AG04450 (cell line): ENCODE results near the gene NOL3. TPM values are rescaled to one million over a fixed set of nuclear protein-coding genes. Genes with fewer than 3 reads are reported as not detected.

Experiments used
- CTCF ChIA-PET: fragments of 300-600, 350-600 bp; formaldehyde crosslinking; extraction: SDS; loops from one replicate; lab custom pipeline; 2022; ENCODE audit warnings: antibody characterized with exemption, inconsistent platforms; lab: Charles Lee
- POLR2A ChIA-PET: fragments of 350-600 bp; formaldehyde crosslinking; extraction: SDS; loops from one replicate; lab custom pipeline; 2021; ENCODE audit warnings: antibody characterized with exemption, inconsistent platforms; lab: Yijun Ruan, JAX
- DNase-seq: peaks from one replicate; pipeline ENCODE4 v3.0.0-alpha.2; 2011; ENCODE audit warnings: low read depth, low spot score
- H3K27ac ChIP-seq: one replicate; pipeline ENCODE4 v1.5.1; 2012; ENCODE audit warnings: low read depth, low read length, control low read depth
- H3K27me3 ChIP-seq: one replicate; pipeline ENCODE4 v1.6.0; 2012; ENCODE audit warnings: low read length; ENCODE audit not compliant: control insufficient read depth, insufficient read depth
- H3K4me3 ChIP-seq: 2 replicates; pipeline ENCODE4 v1.5.1; 2011; ENCODE audit warnings: mild to moderate bottlenecking, low read depth, low read length, control low read depth
- H3K9me3 ChIP-seq: 2 replicates; pipeline ENCODE4 v1.5.1; 2012; ENCODE audit warnings: low read length; ENCODE audit not compliant: control insufficient read depth, insufficient read depth
- polyA plus RNA-seq: library from polyadenylated mRNA; depleted of rRNA; stranded (reverse); fragments of >200 nt; gene quantifications from 2 replicates; pipeline ENCODE4 v1.2.3, GENCODE V29; 2011
- TF ChIP-seq, protein P1 (sequence below): IDR thresholded peaks from 2 replicates; pipeline ENCODE4 v1.5.1; 2011; ENCODE audit warnings: low read depth, low read length, control low read depth, inconsistent platforms

Gene NOL3
- polyA plus RNA-seq, 1 experiment: 8.2 TPM

DNA sequence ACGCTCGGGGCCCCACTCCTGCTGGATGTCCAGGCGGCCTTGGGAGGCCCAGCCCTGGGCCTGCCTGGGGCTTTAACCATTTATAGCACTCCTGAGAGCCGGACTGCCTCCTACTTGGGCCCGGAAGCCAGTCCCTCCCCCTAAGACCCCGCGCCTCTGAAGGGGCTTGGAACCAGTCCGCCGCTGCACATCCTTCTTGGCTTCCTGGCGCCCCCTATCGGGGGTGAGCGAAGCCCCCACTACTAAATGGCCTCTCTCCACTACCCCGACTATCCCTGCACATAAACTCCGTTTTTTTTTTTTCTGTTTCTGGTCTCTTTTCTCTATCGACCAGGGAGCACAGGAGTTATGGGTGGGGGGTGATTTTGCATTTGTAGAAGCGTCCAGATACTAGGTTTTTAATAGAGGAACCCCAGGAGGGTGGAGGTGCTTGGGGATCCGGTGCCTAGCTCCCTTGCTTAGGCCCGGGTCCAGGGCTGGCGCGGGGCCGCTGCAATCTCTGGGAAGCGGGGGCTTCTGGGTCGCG, 633 bp upstream of the NOL3 start:
- ChIA-PET CTCF (interaction anchor here (0.6 to 1.2 kb wide), 4 partner anchors 10 to 279 kb away, joined by 3 to 4 read pairs (median 4); no protein-coding TSS in a partner anchor), POLR2A (interaction anchor here (1.2 to 1.9 kb wide), 4 partner anchors 10 to 16 kb away, joined by 3 to 10 read pairs (median 7); partner anchors contain the start of genes FBXL8 and TRADD)
- peak overlapping the region; percentile 58 for H3K4me3 ChIP-seq
- no peak for DNase-seq
- TF ChIP-seq, protein P1, sequence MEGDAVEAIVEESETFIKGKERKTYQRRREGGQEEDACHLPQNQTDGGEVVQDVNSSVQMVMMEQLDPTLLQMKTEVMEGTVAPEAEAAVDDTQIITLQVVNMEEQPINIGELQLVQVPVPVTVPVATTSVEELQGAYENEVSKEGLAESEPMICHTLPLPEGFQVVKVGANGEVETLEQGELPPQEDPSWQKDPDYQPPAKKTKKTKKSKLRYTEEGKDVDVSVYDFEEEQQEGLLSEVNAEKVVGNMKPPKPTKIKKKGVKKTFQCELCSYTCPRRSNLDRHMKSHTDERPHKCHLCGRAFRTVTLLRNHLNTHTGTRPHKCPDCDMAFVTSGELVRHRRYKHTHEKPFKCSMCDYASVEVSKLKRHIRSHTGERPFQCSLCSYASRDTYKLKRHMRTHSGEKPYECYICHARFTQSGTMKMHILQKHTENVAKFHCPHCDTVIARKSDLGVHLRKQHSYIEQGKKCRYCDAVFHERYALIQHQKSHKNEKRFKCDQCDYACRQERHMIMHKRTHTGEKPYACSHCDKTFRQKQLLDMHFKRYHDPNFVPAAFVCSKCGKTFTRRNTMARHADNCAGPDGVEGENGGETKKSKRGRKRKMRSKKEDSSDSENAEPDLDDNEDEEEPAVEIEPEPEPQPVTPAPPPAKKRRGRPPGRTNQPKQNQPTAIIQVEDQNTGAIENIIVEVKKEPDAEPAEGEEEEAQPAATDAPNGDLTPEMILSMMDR: peak; percentile 65
- peaks cover 31% of the 10 kb centered on the region for H3K27me3 ChIP-seq
- H3K9me3 ChIP-seq: no peaks in the 10 kb centered on the region; the same call in 1 of the 2 replicates
- peak overlapping the region; percentile 80 for H3K27ac ChIP-seq

DNA sequence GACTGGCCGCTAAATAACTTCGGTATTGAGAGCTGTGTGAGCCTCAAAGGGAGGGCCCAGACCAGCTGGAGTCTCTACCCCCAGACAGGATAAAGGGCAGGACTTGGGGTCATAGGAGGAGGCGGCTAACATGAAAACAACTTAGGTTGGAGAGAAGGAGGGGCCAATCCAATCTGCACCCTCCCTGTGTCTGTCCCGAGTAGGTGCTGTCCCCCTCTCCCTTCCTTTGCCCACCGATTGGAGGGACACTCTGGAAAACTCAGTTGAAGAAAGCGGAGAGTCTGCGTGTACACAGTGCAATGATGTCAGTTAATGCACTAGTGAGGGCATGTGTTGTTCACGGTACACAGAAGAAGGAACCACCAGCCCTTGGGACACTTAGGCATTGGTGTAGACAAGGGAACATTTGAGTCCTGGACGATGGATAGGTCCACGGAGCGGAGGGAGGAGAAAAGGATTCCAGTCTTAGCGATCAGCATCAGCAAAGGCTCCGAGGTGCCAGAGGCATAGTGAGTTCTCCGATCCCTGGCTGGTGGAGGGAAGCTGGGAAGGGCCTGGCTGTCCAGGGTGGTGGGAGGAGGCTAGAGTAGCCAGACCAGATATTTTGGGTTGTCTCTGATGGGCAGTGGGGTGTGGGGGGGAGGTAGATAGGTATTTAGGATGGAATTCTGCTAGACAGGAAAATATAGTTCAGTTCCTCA, 761 bp downstream of the NOL3 start:
- peak overlapping the region; percentile 80 for H3K27ac ChIP-seq
- POLR2A ChIA-PET: interaction anchor here (0.7 to 1.9 kb wide), 5 partner anchors 11 to 285 kb away, joined by 3 to 9 read pairs (median 4); partner anchors contain the start of genes FBXL8 and TRADD
- no peak for DNase-seq
- TF ChIP-seq, protein P1: no peak
- CTCF ChIA-PET: interaction anchor here (0.8 to 1.6 kb wide), 3 partner anchors 9 to 20 kb away, joined by 3 to 5 read pairs (median 4); partner anchors contain the start of gene B3GNT9
- H3K4me3 ChIP-seq: peak overlapping the region; percentile 58
- H3K9me3 ChIP-seq: no peaks in the 10 kb centered on the region; the same call in 1 of the 2 replicates
- H3K27me3 ChIP-seq: peaks cover 19% of the 10 kb centered on the region

DNA sequence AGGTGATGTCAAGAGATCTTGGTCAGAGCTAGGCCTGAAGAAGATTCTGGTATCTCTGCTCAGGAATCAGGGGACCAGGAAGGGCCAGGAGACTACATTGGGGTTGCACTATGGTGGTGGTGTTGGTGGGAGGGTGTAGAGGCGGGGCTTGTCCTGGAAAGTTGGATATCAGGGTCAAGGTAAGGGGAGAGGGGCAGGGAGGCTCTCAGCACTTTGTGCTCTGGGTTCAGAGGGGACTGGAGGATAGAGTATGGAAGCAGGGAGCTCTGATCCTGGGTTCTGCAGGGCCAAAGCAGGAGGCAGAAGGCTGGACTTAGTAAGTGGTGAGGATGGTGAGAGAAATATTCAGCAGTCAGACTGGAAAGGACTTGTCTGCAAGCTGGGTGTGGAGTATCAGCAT, 3.0 kb downstream of the NOL3 start:
- H3K27ac ChIP-seq: no peak overlapping the region

DNA sequence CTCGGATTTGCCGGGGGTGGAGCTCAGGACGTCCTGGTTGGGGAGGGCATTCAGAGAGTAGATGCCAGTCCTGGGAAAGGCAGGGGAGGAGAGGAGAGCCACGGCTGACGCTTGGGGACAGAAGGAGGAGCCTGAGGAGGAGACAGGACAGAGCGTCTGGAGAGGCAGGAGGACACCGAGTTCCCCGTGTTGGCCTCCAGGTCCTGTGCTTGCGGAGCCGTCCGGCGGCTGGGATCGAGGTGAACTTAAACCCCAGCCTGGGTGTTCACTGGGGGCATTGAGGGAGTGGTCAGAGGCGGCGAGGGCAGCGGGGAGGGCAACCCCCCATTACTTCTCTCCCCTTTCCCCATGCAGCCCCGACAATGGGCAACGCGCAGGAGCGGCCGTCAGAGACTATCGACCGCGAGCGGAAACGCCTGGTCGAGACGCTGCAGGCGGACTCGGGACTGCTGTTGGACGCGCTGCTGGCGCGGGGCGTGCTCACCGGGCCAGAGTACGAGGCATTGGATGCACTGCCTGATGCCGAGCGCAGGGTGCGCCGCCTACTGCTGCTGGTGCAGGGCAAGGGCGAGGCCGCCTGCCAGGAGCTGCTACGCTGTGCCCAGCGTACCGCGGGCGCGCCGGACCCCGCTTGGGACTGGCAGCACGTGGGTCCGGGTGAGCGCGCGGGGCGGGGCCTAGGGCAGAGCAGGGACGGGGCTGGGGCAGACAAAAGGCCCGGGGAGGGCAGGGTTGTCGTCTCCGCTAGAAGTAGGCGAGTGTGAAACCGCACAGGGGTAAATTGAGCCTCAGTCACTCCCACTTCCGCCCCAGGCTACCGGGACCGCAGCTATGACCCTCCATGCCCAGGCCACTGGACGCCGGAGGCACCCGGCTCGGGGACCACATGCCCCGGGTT, 3.7 kb downstream of the NOL3 start:
- CTCF ChIA-PET: interaction anchor here (0.6 to 1.1 kb wide), 2 partner anchors 14 to 317 kb away, joined by 3 read pairs; partner anchors contain the start of genes FBXL8 and TRADD
- Histone ChIP-seq H3K27me3 (no peaks in the 10 kb centered on the region), H3K27ac (no peak overlapping the region), H3K4me3 (peak overlapping the region; percentile 52), H3K9me3 (no peaks in the 10 kb centered on the region; the same call in 1 of the 2 replicates)
- POLR2A ChIA-PET: interaction anchor here (0.5 to 1.3 kb wide), 4 partner anchors 11 to 227 kb away, joined by 3 to 4 read pairs (median 4); no protein-coding TSS in a partner anchor
- TF ChIP-seq, protein P1: peak; percentile 25; the same call in 1 of the 2 replicates
- DNase-seq: peak; percentile 34

More for the DNA sequence above, 3.0 kb downstream of the NOL3 start:
- Histone ChIP-seq H3K4me3 (no peak overlapping the region), H3K27me3 (no peaks in the 10 kb centered on the region), H3K9me3 (no peaks in the 10 kb centered on the region; the same call in 1 of the 2 replicates)
- ChIA-PET POLR2A (interaction anchor here (1.3 kb wide), 1 partner anchor 10 kb away, joined by 3 read pairs; no protein-coding TSS in a partner anchor), CTCF (interaction anchor here (0.6 kb wide), 1 partner anchor 24 kb away, joined by 5 read pairs; no protein-coding TSS in a partner anchor)
- DNase-seq: no peak
- TF ChIP-seq, protein P1: no peak
